ENCODE results near the gene ZDHHC5. TPM values are rescaled to one million over a fixed set of nuclear protein-coding genes. Genes with fewer than 3 reads are reported as not detected.

Gene ZDHHC5
- total and polyA plus RNA-seq, 12 donors: 22.3 to 56.5 (median 39.9) TPM

GRCh38 chr11:57648801-57649735, 18.8 kb upstream of the ZDHHC5 start:
- no peak for ATAC-seq
- 1 to 3% methylated on average over 23 of the region's 23 CpGs for WGBS, 2 donors

GRCh38 chr11:57649826-57650738, 17.8 kb upstream of the ZDHHC5 start, which contains the start of gene YPEL4:
YPEL4 (minus strand) TSS chr11:57649912; CDS start chr11:57647107, 2,805 bp downstream.
- DNase-seq (peak; percentile 55 to 60), ATAC-seq (peak; percentile 45 to 78 (median 70))
- no peak for TF ChIP-seq CTCF (IDR thresholded peaks at IDR 0.05)
- no peaks in the 10 kb centered on the region for H3K36me3 ChIP-seq
- no peaks in the 10 kb centered on the region for H3K9me3 ChIP-seq
- intact Hi-C loops (cut with DNase I): loop anchor here in 9 of 10 donors (5.0 to 10.0 kb wide), 7 partner anchors 155 to 865 kb away; no protein-coding TSS in a partner anchor
- H3K4me3 ChIP-seq: peak within 1 kb of the TSS; percentile 18 to 57 (median 44)
- H3K27me3 ChIP-seq: peaks cover 0 to 62% (median 50%) of the 10 kb centered on the region in 7 donors
- peak within 1 kb of the TSS in 4 of 10 donors; percentile 20 to 36 (median 25) for H3K27ac ChIP-seq
- WGBS, 2 donors: 7 to 10% methylated on average over 15 of the region's 15 CpGs
- peaks cover 3 to 71% (median 46%) of the 10 kb centered on the region in 9 donors for H3K4me1 ChIP-seq

More at GRCh38 chr11:57648801-57649735, 18.8 kb upstream of the ZDHHC5 start:
- Histone ChIP-seq H3K36me3 (no peaks in the 10 kb centered on the region), H3K27me3 (peaks cover 0 to 70% (median 50%) of the 10 kb centered on the region in 7 donors), H3K4me1 (peaks cover 3 to 80% (median 55%) of the 10 kb centered on the region in 9 donors), H3K9me3 (no peaks in the 10 kb centered on the region), H3K27ac (peak overlapping the region in 4 of 10 donors; percentile 5 to 25 (median 22)), H3K4me3 (peak overlapping the region; percentile 18 to 57 (median 44))
- TF ChIP-seq CTCF (IDR thresholded peaks at IDR 0.05): no peak
- intact Hi-C loops (cut with DNase I): loop anchor here in 9 of 10 donors (5.0 to 10.0 kb wide), 6 partner anchors 154 to 866 kb away; no protein-coding TSS in a partner anchor
- DNase-seq: no peak

- Histone ChIP-seq H3K4me1 (peaks cover 3 to 64% (median 39%) of the 10 kb centered on the region in 9 donors), H3K4me3 (no peak overlapping the region), H3K27me3 (peaks cover 0 to 59% (median 50%) of the 10 kb centered on the region in 7 donors), H3K9me3 (no peaks in the 10 kb centered on the region), H3K36me3 (no peaks in the 10 kb centered on the region), H3K27ac (no peak overlapping the region)
- intact Hi-C loops (cut with DNase I): loop anchor here in 1 of 10 donors (10.0 kb wide), 1 partner anchor 154 kb away; no protein-coding TSS in a partner anchor
- ATAC-seq (no peak), DNase-seq (no peak)
- WGBS, 2 donors: 54 to 69% methylated on average over 5 of the region's 5 CpGs
- no peak for TF ChIP-seq CTCF (IDR thresholded peaks at IDR 0.05)
These were observed 17.2 kb upstream of the ZDHHC5 start for GRCh38 chr11:57650739-57651090.
